ENCODE data around the gene HPN.

The HPN gene

GRCh38 chr19:35060160-35060855 is 18.8 kb downstream of the HPN start:
- TF ChIP-seq SPI1 (IDR thresholded peaks at IDR 0.05; ENCODE audit: low read depth, low read length), result no peak
- TF ChIP-seq POLR2AphosphoS5 (IDR thresholded peaks at IDR 0.05; ENCODE audit: low read depth, low read length), result no peak
- TF ChIP-seq TAF1 (IDR thresholded peaks at IDR 0.05; ENCODE audit: low read depth, low read length), result no peak
- no peak for TF ChIP-seq PAX5 (IDR thresholded peaks at IDR 0.05; ENCODE audit: insufficient read depth, low read length, severe bottlenecking)
- no peak for TF ChIP-seq POLR2A (IDR thresholded peaks at IDR 0.05; ENCODE audit: low read depth, low read length)
- TF ChIP-seq POU2F2 (IDR thresholded peaks at IDR 0.05; ENCODE audit: low read depth, low read length), result no peak
- FAIRE-seq, result no peak
- DNase-seq (ENCODE audit: insufficient read length, low spot score), result no peak

- no peak for FAIRE-seq
- DNase-seq (ENCODE audit: insufficient read length, low spot score), result no peak
- no peak for TF ChIP-seq SPI1 (IDR thresholded peaks at IDR 0.05; ENCODE audit: low read depth, low read length)
- no peak for TF ChIP-seq POLR2A (IDR thresholded peaks at IDR 0.05; ENCODE audit: low read depth, low read length)
- no peak for TF ChIP-seq POLR2AphosphoS5 (IDR thresholded peaks at IDR 0.05; ENCODE audit: low read depth, low read length)
- TF ChIP-seq PAX5 (IDR thresholded peaks at IDR 0.05; ENCODE audit: insufficient read depth, low read length, severe bottlenecking), result no peak
- no peak for TF ChIP-seq POU2F2 (IDR thresholded peaks at IDR 0.05; ENCODE audit: low read depth, low read length)
- no peak for TF ChIP-seq TAF1 (IDR thresholded peaks at IDR 0.05; ENCODE audit: low read depth, low read length)
These were observed 20.3 kb downstream of the HPN start for GRCh38 chr19:35061583-35062373.

GRCh38 chr19:35062942-35063341 is 21.4 kb downstream of the HPN start:
- no peak for FAIRE-seq
- DNase-seq (ENCODE audit: insufficient read length, low spot score), result no peak
- no peak for TF ChIP-seq TAF1 (IDR thresholded peaks at IDR 0.05; ENCODE audit: low read depth, low read length)

- FAIRE-seq (no peak), DNase-seq (ENCODE audit: insufficient read length, low spot score) (no peak)
- TF ChIP-seq PAX5 (IDR thresholded peaks at IDR 0.05; ENCODE audit: insufficient read depth, low read length, severe bottlenecking), result no peak
- TF ChIP-seq SPI1 (IDR thresholded peaks at IDR 0.05; ENCODE audit: low read depth, low read length), result no peak
- TF ChIP-seq TAF1 (IDR thresholded peaks at IDR 0.05; ENCODE audit: low read depth, low read length), result no peak
- TF ChIP-seq POLR2A (IDR thresholded peaks at IDR 0.05; ENCODE audit: low read depth, low read length), result no peak
- TF ChIP-seq POU2F2 (IDR thresholded peaks at IDR 0.05; ENCODE audit: low read depth, low read length), result no peak
- TF ChIP-seq POLR2AphosphoS5 (IDR thresholded peaks at IDR 0.05; ENCODE audit: low read depth, low read length), result no peak
These were observed 22.7 kb downstream of the HPN start for GRCh38 chr19:35063940-35064818.

GRCh38 chr19:35065574-35065973 is 24.1 kb downstream of the HPN start:
- FAIRE-seq (no peak), DNase-seq (ENCODE audit: insufficient read length, low spot score) (no peak)

GRCh38 chr19:35066121-35066520 is 24.6 kb downstream of the HPN start:
- DNase-seq (ENCODE audit: insufficient read length, low spot score) (no peak), FAIRE-seq (no peak)
- no peak for TF ChIP-seq POLR2AphosphoS5 (IDR thresholded peaks at IDR 0.05; ENCODE audit: low read depth, low read length)
- no peak for TF ChIP-seq TAF1 (IDR thresholded peaks at IDR 0.05; ENCODE audit: low read depth, low read length)

More at GRCh38 chr19:35065574-35065973, 24.1 kb downstream of the HPN start:
- no peak for TF ChIP-seq POU2F2 (IDR thresholded peaks at IDR 0.05; ENCODE audit: low read depth, low read length)
- TF ChIP-seq PAX5 (IDR thresholded peaks at IDR 0.05; ENCODE audit: insufficient read depth, low read length, severe bottlenecking), result no peak

GRCh38 chr19:35066691-35067563 is 25.4 kb downstream of the HPN start:
- DNase-seq (ENCODE audit: insufficient read length, low spot score) (peak; percentile 92), FAIRE-seq (peak; percentile 90)
- TF ChIP-seq PAX5 (IDR thresholded peaks at IDR 0.05; ENCODE audit: insufficient read depth, low read length, severe bottlenecking) (no peak), SPI1 (IDR thresholded peaks at IDR 0.05; ENCODE audit: low read depth, low read length) (0 out of 2 replicates have a peak, but pooled peaks have one; percentile 27), POLR2AphosphoS5 (IDR thresholded peaks at IDR 0.05; ENCODE audit: low read depth, low read length) (no peak), TAF1 (IDR thresholded peaks at IDR 0.05; ENCODE audit: low read depth, low read length) (no peak), POLR2A (IDR thresholded peaks at IDR 0.05; ENCODE audit: low read depth, low read length) (no peak)

GRCh38 chr19:35068941-35069634 is 27.6 kb downstream of the HPN start:
- no peak for DNase-seq (ENCODE audit: insufficient read length, low spot score)
- no peak for FAIRE-seq
- TF ChIP-seq POU2F2 (IDR thresholded peaks at IDR 0.05; ENCODE audit: low read depth, low read length) (no peak), PAX5 (IDR thresholded peaks at IDR 0.05; ENCODE audit: insufficient read depth, low read length, severe bottlenecking) (no peak), POLR2AphosphoS5 (IDR thresholded peaks at IDR 0.05; ENCODE audit: low read depth, low read length) (no peak), POLR2A (IDR thresholded peaks at IDR 0.05; ENCODE audit: low read depth, low read length) (no peak), SPI1 (IDR thresholded peaks at IDR 0.05; ENCODE audit: low read depth, low read length) (no peak), TAF1 (IDR thresholded peaks at IDR 0.05; ENCODE audit: low read depth, low read length) (no peak)

Measured in GM12891 (cell line).